Measurements from ENCODE around the gene KRT5. TPM values are rescaled to one million over a fixed set of nuclear protein-coding genes. Genes with fewer than 3 reads are reported as not detected.

The KRT5 gene
- not detected for polyA plus RNA-seq (2013, experiment 1 of 4)
- not detected for polyA plus RNA-seq (2013, experiment 2 of 4)
- polyA plus RNA-seq (2013, experiment 3 of 4): not detected
- polyA plus RNA-seq (2013, experiment 4 of 4): not detected

DNA sequence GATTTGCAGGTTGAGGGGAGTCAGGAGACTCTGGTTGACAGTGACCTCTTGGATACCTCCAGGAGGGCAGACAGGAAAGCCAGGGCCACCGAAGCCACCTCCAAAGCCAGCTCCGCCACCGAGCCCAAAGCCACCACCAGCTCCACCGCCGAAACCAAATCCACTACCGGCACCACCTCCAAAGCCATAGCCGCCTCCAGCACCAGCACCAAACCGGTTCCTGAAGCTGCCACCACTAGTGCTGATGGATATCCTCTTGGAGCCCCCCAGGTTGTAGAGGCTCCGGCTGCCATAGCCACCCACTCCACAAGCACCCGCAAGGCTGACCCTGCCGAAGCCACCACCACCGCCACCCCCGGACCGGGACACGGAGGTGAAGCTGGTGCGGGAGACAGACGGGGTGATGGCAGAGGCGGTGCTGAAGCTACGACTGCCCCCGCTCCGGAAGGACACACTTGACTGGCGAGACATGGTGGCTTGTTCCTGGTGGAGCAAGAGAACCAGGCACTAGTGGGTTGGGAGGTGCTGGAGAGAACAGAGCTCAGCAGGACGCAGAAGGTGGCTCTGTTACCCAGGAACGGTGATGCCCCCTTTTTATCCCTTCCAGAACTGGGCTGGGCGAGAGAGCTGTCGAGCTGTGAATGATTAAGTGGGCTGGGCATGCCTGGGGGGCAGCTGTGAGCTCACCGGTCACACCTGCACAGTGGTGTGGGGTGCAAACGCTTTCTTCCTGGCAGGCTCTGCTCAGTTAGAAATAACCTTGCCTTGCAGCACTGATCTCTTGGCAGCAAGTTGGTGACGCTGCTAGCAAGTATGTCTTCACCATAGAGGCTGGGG, at the start of gene KRT5:
KRT5 (minus strand) TSS at position 569 of the 837 bp plus-strand sequence; CDS start at position 471, 98 bp downstream.
- 95% methylated on average over 29 of the region's 29 CpGs for WGBS, 2 experiments
- H3K36me3 ChIP-seq (ENCODE audit: control insufficient read depth, insufficient read depth, low read length): no peaks in the 10 kb centered on the region
- H3K4me1 ChIP-seq (ENCODE audit: control insufficient read depth, insufficient read depth, low read length): no peaks in the 10 kb centered on the region
- H3K27ac ChIP-seq (ENCODE audit: insufficient read depth, low read depth, low read length, poor library complexity, severe bottlenecking): no peak within 1 kb of the TSS
- no peak within 1 kb of the TSS for H3K4me3 ChIP-seq (ENCODE audit: insufficient read depth, low read depth, low read length)
- no peaks in the 10 kb centered on the region for H3K9me3 ChIP-seq (ENCODE audit: control insufficient read depth, low read length)
- H3K27me3 ChIP-seq (ENCODE audit: control insufficient read depth, insufficient read depth, low read length, poor library complexity, severe bottlenecking): no peaks in the 10 kb centered on the region

DNA sequence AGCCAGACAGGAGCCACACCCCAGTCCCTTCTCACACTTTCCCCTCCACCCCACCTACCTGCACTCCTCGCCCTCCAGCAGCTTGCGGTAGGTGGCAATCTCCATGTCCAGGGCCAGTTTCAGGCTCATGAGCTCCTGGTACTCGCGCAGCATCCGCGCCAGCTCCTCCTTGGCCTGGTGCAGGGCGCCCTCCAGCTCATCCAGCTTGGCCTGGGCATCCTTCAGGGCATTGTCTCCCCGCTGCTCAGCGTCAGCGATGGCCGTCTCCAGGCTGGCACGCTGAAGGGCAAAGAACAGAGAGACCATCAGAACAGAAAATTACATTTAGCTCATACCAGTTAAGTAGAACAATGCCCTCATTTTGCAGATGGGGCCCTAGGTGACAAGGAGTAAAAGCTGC, 47.9 kb upstream of the KRT5 start:
- no peaks in the 10 kb centered on the region for H3K4me1 ChIP-seq (ENCODE audit: control insufficient read depth, insufficient read depth, low read length)
- no peaks in the 10 kb centered on the region for H3K36me3 ChIP-seq (ENCODE audit: control insufficient read depth, insufficient read depth, low read length)
- 94 to 95% methylated on average over 12 of the region's 12 CpGs for WGBS, 2 experiments
- no peaks in the 10 kb centered on the region for H3K9me3 ChIP-seq (ENCODE audit: control insufficient read depth, low read length)
- no peak overlapping the region for H3K4me3 ChIP-seq (ENCODE audit: insufficient read depth, low read depth, low read length)
- H3K27me3 ChIP-seq (ENCODE audit: control insufficient read depth, insufficient read depth, low read length, poor library complexity, severe bottlenecking): no peaks in the 10 kb centered on the region
- no peak overlapping the region for H3K27ac ChIP-seq (ENCODE audit: insufficient read depth, low read depth, low read length, poor library complexity, severe bottlenecking)

DNA sequence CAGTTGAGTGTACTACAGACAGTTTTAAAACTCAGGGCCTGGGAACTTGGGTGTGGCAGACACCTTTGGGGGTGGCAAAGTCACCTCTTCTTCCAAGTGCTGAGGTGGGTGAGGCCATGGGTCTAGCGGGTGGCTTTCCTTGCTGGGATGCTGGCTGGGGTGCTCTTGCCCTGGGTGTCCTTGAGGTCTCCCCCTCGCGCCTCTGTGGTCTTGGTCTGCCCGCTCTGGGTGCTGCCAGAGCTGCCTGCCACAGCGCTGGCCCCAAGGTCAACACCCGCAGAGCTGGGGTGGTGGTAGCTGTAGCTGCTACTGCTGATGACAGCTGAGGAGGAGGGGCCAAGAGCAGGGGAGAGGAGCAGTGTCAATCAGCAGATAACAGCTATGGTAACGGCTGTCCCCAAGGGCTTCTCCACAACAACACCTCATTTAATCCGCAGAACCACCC, 46.7 kb upstream of the KRT5 start:
- Histone ChIP-seq H3K9me3 (ENCODE audit: control insufficient read depth, low read length) (no peaks in the 10 kb centered on the region), H3K27ac (ENCODE audit: insufficient read depth, low read depth, low read length, poor library complexity, severe bottlenecking) (no peak overlapping the region), H3K4me3 (ENCODE audit: insufficient read depth, low read depth, low read length) (no peak overlapping the region), H3K36me3 (ENCODE audit: control insufficient read depth, insufficient read depth, low read length) (no peaks in the 10 kb centered on the region), H3K4me1 (ENCODE audit: control insufficient read depth, insufficient read depth, low read length) (no peaks in the 10 kb centered on the region), H3K27me3 (ENCODE audit: control insufficient read depth, insufficient read depth, low read length, poor library complexity, severe bottlenecking) (no peaks in the 10 kb centered on the region)
- WGBS, 2 experiments: 74 to 84% methylated on average over 8 of the region's 8 CpGs

DNA sequence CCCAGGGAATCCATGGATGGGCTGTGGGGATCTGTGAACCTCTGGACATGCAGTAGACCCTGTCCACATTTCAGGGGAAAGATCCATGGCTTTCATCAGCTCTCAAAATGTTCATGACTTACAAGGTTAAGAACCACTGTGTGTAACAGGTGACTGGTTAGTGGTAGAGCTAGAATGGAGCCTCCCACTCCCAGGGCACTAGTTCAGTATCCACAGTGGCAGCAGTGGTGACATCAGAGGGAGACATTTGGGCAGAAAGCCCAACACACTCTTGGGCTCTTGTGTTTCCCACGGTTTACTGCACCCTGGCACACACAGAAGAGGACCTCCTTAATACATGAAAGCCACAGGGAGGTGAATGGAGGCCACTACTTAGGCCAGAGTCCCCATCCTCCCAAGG, 44.4 kb upstream of the KRT5 start:
- Histone ChIP-seq H3K4me3 (ENCODE audit: insufficient read depth, low read depth, low read length) (no peak overlapping the region), H3K27me3 (ENCODE audit: control insufficient read depth, insufficient read depth, low read length, poor library complexity, severe bottlenecking) (no peaks in the 10 kb centered on the region), H3K27ac (ENCODE audit: insufficient read depth, low read depth, low read length, poor library complexity, severe bottlenecking) (no peak overlapping the region), H3K36me3 (ENCODE audit: control insufficient read depth, insufficient read depth, low read length) (no peaks in the 10 kb centered on the region), H3K9me3 (ENCODE audit: control insufficient read depth, low read length) (no peaks in the 10 kb centered on the region), H3K4me1 (ENCODE audit: control insufficient read depth, insufficient read depth, low read length) (no peaks in the 10 kb centered on the region)
- 75 to 77% methylated on average over 1 of the region's 1 CpG for WGBS, 2 experiments

DNA sequence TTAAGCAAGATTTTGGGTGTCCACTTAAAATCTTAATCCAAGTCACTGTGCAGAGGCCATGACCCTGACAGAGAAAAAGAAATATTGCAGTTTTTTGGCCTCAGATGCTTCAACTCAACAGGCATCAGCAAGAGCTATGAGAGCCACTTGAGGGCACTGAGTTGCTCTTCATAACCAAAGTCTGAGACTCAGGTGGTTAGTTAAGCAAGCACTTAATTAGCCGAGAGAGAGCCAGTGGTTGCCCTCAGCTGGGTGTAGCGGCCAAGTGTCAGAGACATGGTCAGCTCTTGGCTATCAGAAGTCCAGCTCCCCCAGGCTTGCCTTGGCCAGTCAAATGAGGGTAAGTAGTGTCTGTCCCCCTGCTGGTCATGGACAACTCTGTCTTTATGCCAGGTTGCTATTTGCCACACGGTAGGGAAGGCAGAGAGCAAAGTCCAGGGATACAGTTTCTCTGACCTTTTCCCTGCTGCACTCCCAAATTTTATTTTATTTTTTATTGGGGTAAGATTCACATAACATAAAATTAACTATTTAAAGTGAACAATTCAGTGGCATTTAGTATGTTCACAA, 41.8 kb upstream of the KRT5 start:
- Histone ChIP-seq H3K36me3 (ENCODE audit: control insufficient read depth, insufficient read depth, low read length) (no peaks in the 10 kb centered on the region), H3K4me3 (ENCODE audit: insufficient read depth, low read depth, low read length) (no peak overlapping the region), H3K9me3 (ENCODE audit: control insufficient read depth, low read length) (no peaks in the 10 kb centered on the region), H3K27me3 (ENCODE audit: control insufficient read depth, insufficient read depth, low read length, poor library complexity, severe bottlenecking) (no peaks in the 10 kb centered on the region), H3K27ac (ENCODE audit: insufficient read depth, low read depth, low read length, poor library complexity, severe bottlenecking) (no peak overlapping the region), H3K4me1 (ENCODE audit: control insufficient read depth, insufficient read depth, low read length) (no peaks in the 10 kb centered on the region)
- 63 to 64% methylated on average over 3 of the region's 3 CpGs for WGBS, 2 experiments

DNA sequence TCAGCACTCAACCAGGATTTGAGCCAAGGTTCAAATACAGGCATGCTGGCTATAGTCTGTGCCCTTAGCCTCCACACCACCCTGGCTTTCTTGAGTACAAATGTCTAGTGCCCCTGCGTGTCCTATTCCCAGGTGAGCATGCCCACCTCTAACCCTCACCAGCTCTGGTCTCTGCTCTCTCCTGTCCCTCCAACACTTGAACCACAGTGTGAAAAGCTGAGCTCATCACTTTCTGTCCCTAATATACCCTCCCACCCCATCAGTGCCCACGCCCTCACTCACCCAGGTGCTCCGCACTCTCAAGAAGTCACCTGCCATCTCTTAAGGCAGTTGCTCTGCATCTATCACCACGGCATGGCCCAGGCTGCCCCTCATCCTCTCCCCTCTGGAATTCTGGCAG, 39.8 kb upstream of the KRT5 start:
- Histone ChIP-seq H3K36me3 (ENCODE audit: control insufficient read depth, insufficient read depth, low read length) (no peaks in the 10 kb centered on the region), H3K27me3 (ENCODE audit: control insufficient read depth, insufficient read depth, low read length, poor library complexity, severe bottlenecking) (no peaks in the 10 kb centered on the region), H3K27ac (ENCODE audit: insufficient read depth, low read depth, low read length, poor library complexity, severe bottlenecking) (no peak overlapping the region), H3K4me3 (ENCODE audit: insufficient read depth, low read depth, low read length) (no peak overlapping the region), H3K9me3 (ENCODE audit: control insufficient read depth, low read length) (no peaks in the 10 kb centered on the region), H3K4me1 (ENCODE audit: control insufficient read depth, insufficient read depth, low read length) (no peaks in the 10 kb centered on the region)
- WGBS, 2 experiments: 88 to 90% methylated on average over 4 of the region's 4 CpGs

DNA sequence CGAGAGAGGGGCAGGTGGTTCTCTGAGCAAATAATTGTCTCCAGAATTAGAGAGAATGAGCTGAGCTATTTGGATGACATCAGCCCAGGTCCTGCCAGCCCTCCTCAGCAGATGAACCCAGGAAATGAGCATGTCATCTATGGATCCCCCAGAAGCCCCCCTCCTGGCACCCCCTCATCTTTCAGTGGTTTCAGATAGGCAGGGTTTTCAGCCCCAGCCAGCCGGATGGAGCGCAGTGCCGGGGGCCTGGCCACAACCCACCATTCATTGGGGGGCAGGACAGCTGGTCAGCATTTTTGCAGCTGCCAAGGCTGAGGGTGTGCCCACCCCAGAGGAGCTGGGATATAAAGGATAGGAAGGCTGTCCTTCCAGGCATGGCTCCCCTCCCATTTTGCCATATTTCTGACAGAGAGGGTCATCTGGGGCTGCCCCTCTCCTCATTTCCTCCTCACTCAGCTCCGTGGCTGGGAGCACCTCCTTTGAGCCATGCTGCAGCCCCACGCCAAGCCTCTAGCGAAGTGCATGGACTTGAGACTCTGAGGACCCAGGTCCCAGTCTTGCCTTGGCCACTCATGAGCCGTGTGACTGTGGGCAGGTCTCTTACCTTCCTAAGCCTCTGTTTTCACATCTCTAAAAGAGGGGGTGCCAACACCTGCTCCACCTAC, 38.7 kb upstream of the KRT5 start:
- Histone ChIP-seq H3K4me1 (ENCODE audit: control insufficient read depth, insufficient read depth, low read length) (no peaks in the 10 kb centered on the region), H3K27me3 (ENCODE audit: control insufficient read depth, insufficient read depth, low read length, poor library complexity, severe bottlenecking) (no peaks in the 10 kb centered on the region), H3K9me3 (ENCODE audit: control insufficient read depth, low read length) (no peaks in the 10 kb centered on the region), H3K4me3 (ENCODE audit: insufficient read depth, low read depth, low read length) (no peak overlapping the region), H3K36me3 (ENCODE audit: control insufficient read depth, insufficient read depth, low read length) (no peaks in the 10 kb centered on the region), H3K27ac (ENCODE audit: insufficient read depth, low read depth, low read length, poor library complexity, severe bottlenecking) (no peak overlapping the region)
- WGBS, 2 experiments: 86 to 88% methylated on average over 8 of the region's 8 CpGs

DNA sequence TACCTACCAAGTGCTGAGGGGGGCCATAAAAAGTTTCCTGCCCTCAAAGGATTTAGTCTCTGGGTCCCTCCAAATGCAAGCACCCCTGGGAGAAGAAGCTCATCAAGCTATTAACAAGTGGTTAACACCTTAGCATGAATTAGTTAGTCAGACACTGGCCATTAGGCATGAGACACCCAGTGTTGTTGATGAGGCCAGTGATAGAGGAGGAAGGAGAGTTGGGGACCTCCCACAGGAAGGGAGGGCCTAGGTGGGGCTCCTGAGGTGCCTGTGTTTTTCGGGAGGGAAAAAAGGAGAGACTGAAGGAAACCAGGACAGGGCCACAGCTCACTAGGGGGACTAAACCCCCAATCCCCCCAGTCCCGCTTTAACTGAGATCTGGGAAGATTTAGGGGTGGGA, 37.3 kb upstream of the KRT5 start:
- H3K36me3 ChIP-seq (ENCODE audit: control insufficient read depth, insufficient read depth, low read length): no peaks in the 10 kb centered on the region
- no peak overlapping the region for H3K4me3 ChIP-seq (ENCODE audit: insufficient read depth, low read depth, low read length)
- no peak overlapping the region for H3K27ac ChIP-seq (ENCODE audit: insufficient read depth, low read depth, low read length, poor library complexity, severe bottlenecking)
- H3K27me3 ChIP-seq (ENCODE audit: control insufficient read depth, insufficient read depth, low read length, poor library complexity, severe bottlenecking): no peaks in the 10 kb centered on the region
- no peaks in the 10 kb centered on the region for H3K4me1 ChIP-seq (ENCODE audit: control insufficient read depth, insufficient read depth, low read length)
- no peaks in the 10 kb centered on the region for H3K9me3 ChIP-seq (ENCODE audit: control insufficient read depth, low read length)
- 90 to 92% methylated on average over 2 of the region's 2 CpGs for WGBS, 2 experiments

DNA sequence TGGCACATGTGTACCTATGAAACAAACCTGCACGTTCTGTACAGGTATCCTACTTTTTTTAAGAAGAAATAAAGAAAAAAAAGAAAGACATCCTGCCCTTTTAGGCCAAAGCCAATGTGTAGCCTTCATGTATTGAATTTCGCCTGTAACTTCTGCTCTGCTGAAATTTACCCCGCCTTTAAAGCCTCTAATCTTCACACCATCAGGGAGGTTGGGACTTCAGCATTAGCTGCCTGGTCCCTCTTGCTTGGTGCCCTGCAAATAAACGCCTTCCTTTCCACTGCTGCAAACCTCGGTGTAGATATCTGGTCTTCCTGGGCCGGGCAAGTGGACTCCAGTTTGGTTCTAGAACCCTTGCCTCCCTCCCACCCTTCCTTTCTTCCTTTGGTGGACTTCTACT, 35.4 kb upstream of the KRT5 start:
- no peak overlapping the region for H3K4me3 ChIP-seq (ENCODE audit: insufficient read depth, low read depth, low read length)
- H3K27me3 ChIP-seq (ENCODE audit: control insufficient read depth, insufficient read depth, low read length, poor library complexity, severe bottlenecking): no peaks in the 10 kb centered on the region
- no peak overlapping the region for H3K27ac ChIP-seq (ENCODE audit: insufficient read depth, low read depth, low read length, poor library complexity, severe bottlenecking)
- WGBS, 2 experiments: 85 to 88% methylated on average over 6 of the region's 6 CpGs
- H3K9me3 ChIP-seq (ENCODE audit: control insufficient read depth, low read length): no peaks in the 10 kb centered on the region
- no peaks in the 10 kb centered on the region for H3K36me3 ChIP-seq (ENCODE audit: control insufficient read depth, insufficient read depth, low read length)
- no peaks in the 10 kb centered on the region for H3K4me1 ChIP-seq (ENCODE audit: control insufficient read depth, insufficient read depth, low read length)

DNA sequence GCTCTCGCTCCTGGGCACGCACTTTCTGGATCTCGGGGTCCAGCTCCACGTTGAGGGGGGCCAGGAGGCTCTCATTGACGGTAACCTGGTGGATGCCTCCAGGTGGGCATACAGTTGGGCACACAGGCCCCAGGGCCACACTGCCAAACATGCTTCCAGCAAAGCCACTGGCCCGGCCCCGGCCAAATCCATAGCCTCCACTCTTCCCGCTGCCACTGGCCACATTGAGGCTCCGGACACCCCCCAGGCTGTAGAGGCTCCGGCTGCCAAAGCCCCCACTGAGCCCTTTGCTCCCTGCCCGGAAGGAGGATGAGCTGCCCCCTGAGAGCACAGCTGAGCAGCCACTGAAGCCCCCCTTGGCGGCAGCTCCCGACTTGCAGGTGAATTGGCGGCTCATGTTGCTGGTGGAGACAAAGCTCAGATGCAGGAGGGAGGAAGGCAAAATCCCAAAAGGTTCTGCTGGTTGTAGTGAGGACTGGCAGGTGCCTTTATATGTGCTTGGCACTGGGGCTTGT, 32.5 kb upstream of the KRT5 start, which contains the start of gene KRT71:
KRT71 (minus strand) TSS at position 465 of the 515 bp plus-strand sequence; CDS start at position 397, 68 bp downstream.
- WGBS, 2 experiments: 91 to 92% methylated on average over 14 of the region's 14 CpGs
- Histone ChIP-seq H3K4me3 (ENCODE audit: insufficient read depth, low read depth, low read length) (no peak within 1 kb of the TSS), H3K36me3 (ENCODE audit: control insufficient read depth, insufficient read depth, low read length) (no peaks in the 10 kb centered on the region), H3K27ac (ENCODE audit: insufficient read depth, low read depth, low read length, poor library complexity, severe bottlenecking) (no peak within 1 kb of the TSS), H3K4me1 (ENCODE audit: control insufficient read depth, insufficient read depth, low read length) (no peaks in the 10 kb centered on the region), H3K9me3 (ENCODE audit: control insufficient read depth, low read length) (no peaks in the 10 kb centered on the region), H3K27me3 (ENCODE audit: control insufficient read depth, insufficient read depth, low read length, poor library complexity, severe bottlenecking) (no peaks in the 10 kb centered on the region)
